CD4-positive, alpha-beta T cell treated with Interleukin-2 at 100 ng/mL for 4 hours (primary cell): ENCODE data around the gene RPS6KB2.
A peak's percentile ranks its signal among the peaks of the same experiment; 100 is the strongest.

ENCODE experiments used
- DNase-seq: peaks from one replicate; pipeline ENCODE4 v3.0.0-alpha.2; 2020; ENCODE audit warnings: low spot score

Gene RPS6KB2

DNA sequence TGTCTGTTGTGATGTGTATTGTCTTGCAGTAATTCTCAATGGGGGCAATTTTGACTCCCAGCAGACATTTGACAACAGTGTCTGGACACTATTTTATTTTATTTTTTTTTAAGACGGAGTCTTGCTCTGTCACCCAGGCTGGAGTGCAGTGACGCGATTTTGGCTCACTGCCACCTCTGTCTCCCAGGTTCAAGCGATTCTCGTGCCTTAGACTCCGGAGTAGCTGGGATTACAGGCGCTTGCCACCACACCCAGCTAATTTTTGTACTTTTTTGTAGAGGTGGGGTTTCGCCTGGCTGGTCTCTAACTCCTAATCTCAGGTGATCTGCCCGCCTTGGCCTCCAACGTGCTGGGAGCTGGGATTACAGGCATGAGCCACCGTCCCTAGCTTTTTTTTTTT is 1.4 kb downstream of the RPS6KB2 start:
- DNase-seq, result no peak

- DNase-seq, result no peak
These were observed 3.3 kb downstream of the RPS6KB2 start for GRCh38 chr11:67431346-67432249.

DNA sequence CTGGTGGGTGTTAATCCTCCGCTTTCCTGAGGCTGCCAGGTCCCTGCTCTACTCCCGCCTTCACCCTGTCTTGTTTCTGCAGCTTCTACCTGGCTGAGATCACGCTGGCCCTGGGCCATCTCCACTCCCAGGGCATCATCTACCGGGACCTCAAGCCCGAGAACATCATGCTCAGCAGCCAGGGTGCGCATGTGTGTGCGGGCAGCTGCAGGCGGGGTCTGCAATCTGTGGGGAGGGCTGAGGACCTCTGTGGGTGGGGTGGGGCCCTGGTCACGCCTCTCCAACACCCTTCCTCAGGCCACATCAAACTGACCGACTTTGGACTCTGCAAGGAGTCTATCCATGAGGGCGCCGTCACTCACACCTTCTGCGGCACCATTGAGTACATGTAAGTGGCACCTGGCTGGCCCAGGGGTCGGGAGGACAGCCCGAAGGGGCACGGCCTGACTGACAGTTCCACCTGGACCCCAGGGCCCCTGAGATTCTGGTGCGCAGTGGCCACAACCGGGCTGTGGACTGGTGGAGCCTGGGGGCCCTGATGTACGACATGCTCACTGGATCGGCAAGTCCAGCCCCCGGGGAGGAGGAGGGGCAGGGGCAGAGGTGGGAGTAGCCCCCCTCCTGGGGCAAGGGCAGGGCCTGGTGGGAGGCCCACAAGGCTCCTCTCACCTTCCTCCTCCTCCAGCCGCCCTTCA is 4.5 kb downstream of the RPS6KB2 start:
- DNase-seq, result no peak

DNA sequence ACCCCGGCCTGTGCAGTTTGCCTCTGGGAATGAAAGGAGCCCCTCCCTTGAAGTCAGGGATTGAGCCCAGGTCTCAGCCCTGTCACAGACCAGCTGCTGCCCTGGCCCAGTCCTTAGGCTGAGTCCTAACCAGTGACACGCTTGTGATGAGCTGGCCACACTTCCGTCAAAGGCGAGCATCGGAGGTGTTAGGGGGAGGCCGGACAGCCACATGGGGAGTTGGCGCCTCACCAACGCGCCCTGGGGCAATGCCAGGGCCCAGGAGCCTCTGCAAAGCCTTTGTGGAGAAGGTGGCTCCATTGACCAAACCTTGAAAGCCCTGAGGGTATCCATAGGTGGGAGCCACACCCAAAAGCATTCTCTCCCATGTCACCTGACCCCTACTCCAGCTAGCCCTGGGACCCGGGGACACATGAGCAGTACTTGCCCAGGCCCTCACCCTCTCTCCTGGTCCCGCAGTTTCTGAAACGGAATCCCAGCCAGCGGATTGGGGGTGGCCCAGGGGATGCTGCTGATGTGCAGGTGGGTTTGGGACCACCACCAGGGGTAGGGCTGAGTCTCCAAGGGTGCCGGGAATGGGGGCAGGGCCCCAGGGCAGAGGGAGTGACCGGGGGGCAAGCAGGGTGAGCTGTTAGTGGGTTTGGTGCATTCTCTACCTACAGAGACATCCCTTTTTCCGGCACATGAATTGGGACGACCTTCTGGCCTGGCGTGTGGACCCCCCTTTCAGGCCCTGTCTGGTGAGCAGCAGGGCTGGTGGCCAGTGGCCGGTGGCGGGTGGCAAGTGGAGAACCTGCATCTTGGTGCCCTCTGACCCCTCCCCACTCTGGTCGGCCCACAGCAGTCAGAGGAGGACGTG is 5.5 kb downstream of the RPS6KB2 start:
- no peak for DNase-seq

GRCh38 chr11:67434395-67434881 is 6.1 kb downstream of the RPS6KB2 start:
- DNase-seq, result no peak

GRCh38 chr11:67435031-67435726 is 6.9 kb downstream of the RPS6KB2 start:
- DNase-seq, result peak; percentile 47

DNA sequence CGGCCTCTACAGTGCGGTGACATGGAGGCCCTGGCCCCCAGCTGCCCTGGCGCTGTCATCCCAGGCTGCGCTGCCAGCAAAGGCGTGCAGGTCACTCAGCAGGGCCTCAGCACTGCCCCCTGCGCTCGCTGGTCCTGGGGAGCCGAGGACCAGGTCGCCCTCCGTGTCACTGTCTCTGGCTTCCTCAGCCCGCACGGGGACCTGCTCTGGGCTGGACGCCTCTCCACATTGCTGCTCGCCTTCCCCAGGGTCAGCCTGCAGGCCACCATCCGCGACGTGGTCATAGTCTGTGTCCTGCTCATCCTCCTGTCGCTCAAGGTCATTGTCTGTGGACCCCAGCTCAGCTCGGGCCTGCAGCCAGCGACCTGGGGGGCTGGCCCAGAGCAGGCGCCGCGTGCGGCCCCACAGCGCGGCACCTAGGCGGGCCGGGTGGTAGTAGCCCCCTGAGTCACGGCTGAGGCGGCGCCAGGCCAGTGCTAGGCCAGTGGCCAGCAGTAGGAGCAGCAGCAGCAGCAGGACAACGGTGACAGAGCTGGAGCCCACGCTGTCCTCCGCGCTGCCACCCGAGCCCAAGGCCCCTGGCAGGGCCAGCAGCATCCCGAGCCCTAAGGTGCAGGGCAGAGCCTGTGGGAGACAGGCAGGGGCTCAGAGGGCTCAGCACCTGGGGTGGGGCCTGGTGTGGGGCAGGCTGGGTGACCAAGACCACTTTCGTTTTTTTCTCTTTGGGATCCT is 7.6 kb downstream of the RPS6KB2 start:
- DNase-seq, result no peak

DNA sequence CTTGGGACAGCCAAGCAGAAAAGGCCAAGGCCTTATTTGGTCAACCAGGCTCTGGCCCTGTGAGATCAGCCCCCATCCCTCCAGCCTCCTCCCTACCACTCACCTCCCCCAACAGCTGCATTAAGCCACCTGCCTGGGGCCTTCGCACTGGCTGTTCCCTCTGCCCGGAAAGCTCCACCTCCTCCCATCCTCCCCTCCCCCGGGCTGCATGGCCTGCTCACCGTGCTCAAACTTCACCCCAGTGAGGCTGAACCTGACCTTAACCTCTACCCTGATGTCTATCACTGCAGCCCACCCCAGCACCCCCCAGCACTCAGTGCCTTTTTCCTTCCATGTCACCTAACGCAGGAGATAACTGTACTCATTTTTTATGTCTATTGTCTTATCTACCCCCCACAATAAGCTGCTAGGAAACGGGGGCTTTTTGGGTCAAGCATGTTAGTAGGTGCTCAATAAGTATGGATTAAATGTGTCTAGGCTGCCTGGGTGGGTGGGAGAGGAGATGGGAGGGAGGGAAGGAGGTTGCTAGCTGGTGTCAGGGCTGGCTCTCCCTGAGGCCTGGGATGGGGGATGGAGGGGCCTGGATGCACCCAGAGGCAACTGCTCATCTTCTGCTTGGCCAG is 8.3 kb downstream of the RPS6KB2 start:
- DNase-seq, result peak; percentile 61

- peak; percentile 65 for DNase-seq
These were observed 9.0 kb downstream of the RPS6KB2 start, which contains the start of gene PTPRCAP for GRCh38 chr11:67437082-67437808. Gene PTPRCAP, minus strand, starts transcription at chr11:67437682. Its CDS starts 63 bp downstream, at chr11:67437619.

DNA sequence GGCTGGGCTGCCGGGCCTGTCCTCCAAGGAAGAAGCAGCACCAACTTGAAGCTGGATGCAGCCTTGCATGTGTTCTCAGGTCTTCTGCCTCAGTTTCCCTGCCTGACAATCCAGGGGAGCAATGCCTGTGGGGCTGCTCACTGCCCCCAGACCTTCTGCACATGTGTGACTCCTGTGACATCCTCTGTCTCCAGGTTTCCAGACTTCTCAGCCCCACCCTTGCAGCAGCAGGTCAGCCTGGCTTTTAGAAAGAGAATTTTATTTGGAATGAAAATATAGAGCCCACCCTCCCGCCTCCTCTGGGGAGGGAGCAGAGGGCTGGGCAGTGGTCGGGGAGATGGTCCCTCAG is 9.5 kb downstream of the RPS6KB2 start:
- no peak for DNase-seq

GRCh38 chr11:67438158-67438902 is 10.0 kb downstream of the RPS6KB2 start:
- DNase-seq, result peak; percentile 75

DNA sequence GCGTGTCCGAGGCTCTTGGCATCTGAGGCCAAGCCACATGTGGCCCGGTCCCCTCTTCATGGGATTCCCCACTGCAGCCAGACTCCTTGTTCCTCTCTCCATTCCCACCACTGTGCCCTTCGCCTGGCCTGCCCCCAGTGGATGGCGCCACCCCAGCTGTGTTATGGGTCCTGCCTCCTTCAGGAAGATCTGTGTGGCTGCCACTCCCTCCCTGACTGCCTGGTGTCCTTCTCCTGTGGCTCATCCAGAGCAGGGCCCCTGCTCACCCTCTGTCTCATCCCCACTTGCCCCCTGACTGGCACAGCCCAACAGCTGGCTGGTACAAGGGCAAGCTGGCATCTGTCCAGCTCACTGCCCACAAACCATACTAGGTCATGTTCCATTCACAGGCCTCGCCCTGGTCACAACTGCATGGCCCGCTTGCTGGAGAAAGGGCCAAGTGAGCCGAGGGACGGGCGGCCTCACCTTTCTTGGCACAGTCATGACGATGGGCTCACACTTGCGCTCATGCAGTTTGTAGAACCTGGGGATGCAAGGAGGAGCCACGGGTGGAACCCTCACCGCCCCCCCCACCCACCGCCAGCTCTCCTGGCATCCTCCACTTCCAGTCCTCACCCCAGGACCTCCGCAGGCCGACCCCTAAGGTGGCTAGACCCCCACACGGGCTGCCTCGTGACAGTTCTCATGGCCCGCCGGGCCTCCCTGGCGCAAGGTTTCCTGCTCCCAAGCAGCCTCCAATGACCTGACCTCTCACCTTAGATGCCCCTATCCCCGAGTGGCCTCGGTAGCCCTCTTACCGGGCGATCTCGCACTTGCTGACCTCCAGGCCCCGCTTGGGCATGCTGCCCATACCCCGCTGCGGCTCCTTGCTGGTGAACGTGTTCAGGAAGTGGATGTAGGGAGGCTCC is 11.3 kb downstream of the RPS6KB2 start:
- no peak for DNase-seq

GRCh38 chr11:67440229-67441097 is 12.2 kb downstream of the RPS6KB2 start:
- no peak for DNase-seq

- no peak for DNase-seq
These were observed 12.8 kb downstream of the RPS6KB2 start for GRCh38 chr11:67441098-67441563.

GRCh38 chr11:67441731-67442351 is 13.5 kb downstream of the RPS6KB2 start:
- no peak for DNase-seq
